GM10847 (cell line): ENCODE measurements around the gene SNX10.

Experiments
- POLR2A ChIP-seq: IDR thresholded peaks from 2 replicates; pipeline ENCODE4 v1.6.1; 2011; ENCODE audit not compliant: insufficient read length; ENCODE audit errors: extremely low read depth

The SNX10 gene

DNA sequence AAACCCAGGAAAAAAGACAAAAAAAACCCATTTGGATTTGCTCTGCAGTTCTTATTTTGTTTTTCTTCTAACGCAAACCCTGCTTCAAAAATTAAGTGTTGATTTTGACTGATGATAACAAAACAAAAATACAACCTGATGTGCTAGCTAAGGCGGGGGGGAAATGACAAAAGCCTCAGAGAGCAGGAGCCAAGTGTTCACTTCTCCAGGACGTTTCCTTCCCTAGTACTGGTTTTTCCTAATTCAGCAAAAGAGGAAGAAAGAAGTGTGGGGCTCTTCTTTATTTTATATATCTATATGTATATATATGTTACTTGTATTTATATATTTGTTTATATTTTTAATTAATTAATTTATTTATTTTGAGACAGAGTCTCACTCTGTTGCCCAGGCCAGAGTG is 28.0 kb downstream of the SNX10 start:
- no peak for TF ChIP-seq POLR2A

- no peak for TF ChIP-seq POLR2A
Measured at GRCh38 chr7:26320878-26321277, 29.2 kb downstream of the SNX10 start.

- TF ChIP-seq POLR2A, result no peak
Measured at GRCh38 chr7:26321435-26321834, 29.8 kb downstream of the SNX10 start.

DNA sequence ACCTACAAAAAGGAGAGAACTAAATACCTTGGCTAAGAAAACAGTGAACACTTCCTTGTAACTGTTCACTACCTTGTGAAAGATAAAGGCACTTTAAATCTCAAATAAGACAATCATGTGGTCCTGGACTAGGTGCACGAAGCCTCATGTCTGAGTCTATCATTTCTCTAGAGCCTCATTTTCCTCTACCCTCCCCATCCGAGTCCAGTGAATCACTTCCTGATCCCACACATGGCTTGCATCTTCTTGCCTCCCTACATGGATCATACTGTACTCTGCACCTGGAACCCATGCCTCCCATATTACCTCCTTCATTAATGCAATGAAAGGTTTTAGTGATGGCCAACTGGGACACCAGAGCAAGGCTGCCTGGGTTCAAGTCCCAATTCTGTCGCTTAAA is 34.5 kb downstream of the SNX10 start:
- TF ChIP-seq POLR2A, result no peak

DNA sequence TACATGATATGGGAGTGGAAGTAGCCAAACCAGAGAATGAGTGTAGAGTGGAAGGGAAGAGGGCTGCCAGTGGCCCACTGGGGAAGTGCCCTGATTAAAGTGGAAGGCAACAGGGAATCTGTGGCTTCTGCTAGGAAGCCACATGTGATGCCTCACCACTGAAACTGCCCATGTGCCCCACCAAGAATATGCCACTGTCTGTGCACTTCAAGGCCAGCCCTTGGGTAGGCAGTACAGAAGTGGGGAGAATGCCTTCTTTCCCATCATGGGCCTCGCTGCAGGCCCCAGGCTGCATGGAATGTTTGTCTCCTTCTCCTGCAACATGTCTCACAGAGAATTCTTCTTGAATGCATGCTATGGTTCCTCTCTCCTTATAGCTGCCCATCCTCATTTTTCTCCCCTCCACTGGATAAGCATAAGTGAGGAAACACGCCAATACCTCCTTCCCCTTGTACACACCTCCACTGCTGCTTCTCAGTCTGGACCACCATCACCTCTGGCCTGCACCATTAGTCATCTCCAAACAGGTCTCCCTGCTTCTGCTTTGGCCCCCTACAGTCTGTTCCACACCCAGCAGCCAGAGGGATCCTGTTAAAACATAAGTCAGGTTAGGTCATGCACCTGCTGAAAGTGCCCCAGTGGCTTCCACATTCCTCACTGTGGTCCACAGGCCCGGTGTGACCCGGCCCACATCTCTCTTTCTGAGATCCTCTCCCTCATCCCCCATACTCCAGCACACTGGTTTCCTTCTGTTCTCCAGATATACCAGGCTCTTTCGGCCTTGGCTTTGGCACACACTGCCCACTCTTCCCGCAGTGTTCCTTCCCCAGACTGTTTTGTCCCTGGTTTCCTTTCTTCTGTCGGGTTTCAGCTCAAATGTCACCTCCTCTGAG is 37.1 kb downstream of the SNX10 start:
- no peak for TF ChIP-seq POLR2A

- no peak for TF ChIP-seq POLR2A
Measured at GRCh38 chr7:26329520-26330255, 38.0 kb downstream of the SNX10 start.

DNA sequence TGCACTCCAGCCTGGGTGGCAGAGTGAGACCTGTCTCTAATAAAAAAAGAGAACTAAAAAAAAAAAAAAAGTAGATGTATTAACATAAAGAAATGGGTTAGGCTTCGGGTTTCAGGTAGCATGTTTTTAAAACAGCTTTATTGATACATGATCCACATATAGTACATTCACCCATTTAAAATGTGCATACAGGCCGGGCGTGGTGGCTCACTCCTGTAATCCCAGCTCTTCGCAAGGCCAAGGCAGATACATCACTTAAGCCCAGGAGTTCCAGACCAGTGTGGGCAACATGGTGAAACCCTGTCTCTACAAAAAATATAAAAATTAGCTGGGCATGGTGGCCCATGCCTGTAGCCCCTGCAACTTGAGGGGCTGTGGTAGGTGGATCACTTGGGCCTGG is 39.5 kb downstream of the SNX10 start:
- TF ChIP-seq POLR2A, result no peak

- TF ChIP-seq POLR2A, result no peak
Measured at GRCh38 chr7:26331789-26332188, 40.1 kb downstream of the SNX10 start.

DNA sequence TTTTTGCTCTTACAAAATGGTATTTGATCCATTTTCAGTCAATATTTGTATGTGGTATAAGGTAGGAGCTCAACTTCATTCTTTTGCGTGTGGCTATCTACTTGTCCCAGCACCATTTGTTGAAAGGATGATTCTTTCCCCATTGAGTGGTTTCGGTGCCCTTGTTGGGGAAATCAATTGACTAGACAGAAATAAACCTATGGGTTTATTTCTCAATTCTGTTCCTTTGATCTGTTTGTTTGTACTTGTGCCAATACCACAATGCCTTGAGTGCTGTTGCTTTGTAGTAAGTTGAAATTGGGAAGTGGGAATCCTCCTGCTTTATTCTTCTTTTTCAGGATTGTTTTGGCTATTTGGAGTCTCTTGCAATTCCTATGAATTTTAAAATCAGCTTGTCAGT is 41.0 kb downstream of the SNX10 start:
- no peak for TF ChIP-seq POLR2A

DNA sequence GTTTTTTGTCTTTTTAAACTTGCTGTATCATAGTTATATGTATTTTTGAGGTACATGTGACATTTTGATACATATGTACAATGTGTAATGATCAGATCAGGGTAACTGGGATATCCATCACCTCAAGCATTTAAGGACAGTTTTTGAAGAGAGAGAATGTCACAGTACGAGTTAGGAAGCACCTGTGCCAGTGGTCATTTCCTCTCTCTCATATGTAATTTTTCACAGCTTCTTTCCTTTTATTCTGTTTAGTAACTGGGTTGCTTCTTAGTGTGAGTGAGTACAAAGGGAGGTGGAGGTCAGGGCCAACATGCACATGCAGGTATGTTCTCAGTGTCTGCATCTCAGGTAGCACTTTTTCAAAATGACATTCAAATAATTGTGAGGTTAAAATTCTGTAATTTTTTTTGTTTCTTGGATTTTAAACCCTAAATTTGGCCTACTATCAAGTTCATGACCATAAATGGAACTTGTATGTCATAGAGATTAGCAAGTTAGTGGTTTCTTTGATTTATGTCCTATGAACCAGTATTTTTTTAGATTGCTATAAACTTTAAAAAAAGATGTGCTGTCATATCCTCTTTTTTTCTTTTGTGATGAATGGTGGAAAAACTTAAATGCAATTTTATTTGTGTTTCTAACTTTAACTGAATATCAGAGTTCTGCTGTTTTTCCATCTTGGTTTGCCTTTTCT is 42.7 kb downstream of the SNX10 start:
- TF ChIP-seq POLR2A, result no peak

DNA sequence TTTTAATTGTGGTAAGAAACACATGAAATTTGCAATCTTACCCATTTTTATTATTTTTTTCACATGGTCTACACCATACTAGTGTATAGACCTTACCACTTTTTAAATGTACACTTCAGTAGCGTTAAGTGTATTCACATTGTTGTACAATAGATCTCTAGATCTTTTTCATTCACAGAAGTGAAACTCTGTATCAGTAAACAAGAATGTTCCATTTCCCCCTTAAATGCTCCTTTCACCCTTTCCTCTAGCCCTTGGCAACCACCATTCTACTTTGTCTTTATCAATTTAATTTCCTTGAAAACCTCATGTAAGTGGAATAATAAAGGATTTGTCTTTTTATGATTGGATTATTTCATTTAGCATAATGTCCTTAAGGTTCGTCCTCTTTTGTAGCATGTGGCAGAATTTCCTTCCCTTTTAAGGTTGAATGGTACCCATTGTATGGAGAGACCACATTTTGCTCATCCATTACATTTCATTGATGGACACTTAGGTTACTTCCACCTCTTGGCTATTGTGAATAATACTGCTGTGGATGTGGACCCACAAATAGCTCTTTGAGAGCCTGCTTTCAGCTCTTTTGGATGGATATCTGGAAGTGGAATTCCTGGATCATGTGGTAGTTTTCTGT is 45.7 kb downstream of the SNX10 start:
- TF ChIP-seq POLR2A, result no peak

GRCh38 chr7:26340476-26341018 is 48.9 kb downstream of the SNX10 start:
- no peak for TF ChIP-seq POLR2A

GRCh38 chr7:26343320-26343832 is 51.7 kb downstream of the SNX10 start:
- no peak for TF ChIP-seq POLR2A

DNA sequence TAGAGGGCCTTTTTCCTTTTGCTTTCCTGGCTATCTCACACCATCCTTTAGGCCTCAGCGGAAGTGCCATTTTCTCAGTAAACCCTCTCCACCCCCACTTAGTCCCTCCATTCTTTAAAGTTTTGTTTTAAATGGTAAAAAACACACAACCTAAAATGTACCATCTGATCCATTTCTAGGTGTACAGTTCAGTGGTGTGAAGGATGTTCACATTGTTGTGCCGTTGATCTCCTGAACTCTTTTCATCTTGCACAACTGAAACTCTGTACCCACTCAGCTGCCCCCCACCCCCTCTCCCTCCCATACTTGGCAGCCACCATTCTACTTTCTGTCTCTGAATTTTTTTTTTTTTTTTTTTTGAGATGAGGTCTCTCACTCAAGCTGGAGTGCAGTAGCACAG is 52.2 kb downstream of the SNX10 start:
- TF ChIP-seq POLR2A, result no peak

- no peak for TF ChIP-seq POLR2A
Measured at GRCh38 chr7:26345202-26345601, 53.5 kb downstream of the SNX10 start.
